ENCODE measurements around the gene LDLRAP1. TPM values are rescaled to one million over a fixed set of nuclear protein-coding genes. Genes with fewer than 3 reads are reported as not detected.
"Not testable (repeated sequence)": the region's sequence is repeated elsewhere in the genome, so short reads cannot be mapped to it uniquely, and the experiment has no call there.

The LDLRAP1 gene
- total RNA-seq, 1 donor from 2014 or later: 8.6 TPM

GRCh38 chr1:25593861-25594260 is 50.5 kb downstream of the LDLRAP1 start:
- no peak for DNase-seq (ENCODE audit: low spot score)
- Histone ChIP-seq H3K9me3 (ENCODE audit: low read depth) (no peaks in the 10 kb centered on the region), H3K4me2 (no peak overlapping the region), H3K27ac (no peak overlapping the region), H3F3A (ENCODE audit: low read depth) (no peaks in the 10 kb centered on the region), H2AFZ (replicated peaks) (no peak overlapping the region), H3K27me3 (peaks cover under 1% of the 10 kb centered on the region), H3K9ac (no peak overlapping the region), H4K20me1 (ENCODE audit: low read depth) (no peaks in the 10 kb centered on the region), H3K79me2 (ENCODE audit: low read depth) (no peaks in the 10 kb centered on the region), H3K4me1 (no peaks in the 10 kb centered on the region), H3K36me3 (no peaks in the 10 kb centered on the region), H3K4me3 (no peak overlapping the region)
- TF ChIP-seq EZH2 (IDR thresholded peaks at IDR 0.05) (no peak), EZH2phosphoT487 (IDR thresholded peaks at IDR 0.05) (no peak), CTCF (IDR thresholded peaks at IDR 0.05) (no peak)
- Mint-ChIP-seq H3K9me3 (no peaks in the 10 kb centered on the region), H3K27ac (no peak overlapping the region), H3K27me3 (ENCODE audit: insufficient read depth, low read depth) (peaks cover 13% of the 10 kb centered on the region), H3K4me1 (peaks cover 3% of the 10 kb centered on the region), H3K4me3 (no peak overlapping the region), H3K36me3 (no peaks in the 10 kb centered on the region)

GRCh38 chr1:25594971-25595370 is 51.6 kb downstream of the LDLRAP1 start:
- H2AFZ ChIP-seq (replicated peaks): no peak overlapping the region
- H3K36me3 Mint-ChIP-seq: no peaks in the 10 kb centered on the region
- no peaks in the 10 kb centered on the region for H3K9me3 Mint-ChIP-seq
- no peaks in the 10 kb centered on the region for H4K20me1 ChIP-seq (ENCODE audit: low read depth)
- H3K79me2 ChIP-seq (ENCODE audit: low read depth): no peaks in the 10 kb centered on the region
- H3K4me1 ChIP-seq: no peaks in the 10 kb centered on the region
- H3K36me3 ChIP-seq: no peaks in the 10 kb centered on the region
- H3K4me1 Mint-ChIP-seq: peaks cover 3% of the 10 kb centered on the region
- no peak for DNase-seq (ENCODE audit: low spot score)
- H3K27ac ChIP-seq: no peak overlapping the region
- no peaks in the 10 kb centered on the region for H3K9me3 ChIP-seq (ENCODE audit: low read depth)
- no peak overlapping the region for H3K9ac ChIP-seq
- no peaks in the 10 kb centered on the region for H3K27me3 ChIP-seq
- H3F3A ChIP-seq (ENCODE audit: low read depth): no peaks in the 10 kb centered on the region
- no peak overlapping the region for H3K4me3 ChIP-seq
- H3K4me3 Mint-ChIP-seq: no peak overlapping the region
- H3K27me3 Mint-ChIP-seq (ENCODE audit: insufficient read depth, low read depth): peaks cover 14% of the 10 kb centered on the region
- no peak for TF ChIP-seq EZH2phosphoT487 (IDR thresholded peaks at IDR 0.05)
- no peak for TF ChIP-seq CTCF (IDR thresholded peaks at IDR 0.05)
- no peak for TF ChIP-seq EZH2 (IDR thresholded peaks at IDR 0.05)
- H3K27ac Mint-ChIP-seq: no peak overlapping the region
- no peak overlapping the region for H3K4me2 ChIP-seq

- not testable (repeated sequence) for H3K27ac Mint-ChIP-seq; H4K20me1 ChIP-seq (ENCODE audit: low read depth)
Observed at GRCh38 chr1:25596641-25597040, 53.2 kb downstream of the LDLRAP1 start.

GRCh38 chr1:25598879-25599278 is 55.5 kb downstream of the LDLRAP1 start:
- Histone ChIP-seq H3K9me3 (ENCODE audit: low read depth) (no peaks in the 10 kb centered on the region), H3K36me3 (no peaks in the 10 kb centered on the region), H3K4me2 (no peak overlapping the region), H3F3A (ENCODE audit: low read depth) (no peaks in the 10 kb centered on the region), H3K4me1 (no peaks in the 10 kb centered on the region), H3K9ac (no peak overlapping the region), H3K27me3 (no peaks in the 10 kb centered on the region), H3K4me3 (no peak overlapping the region), H2AFZ (replicated peaks) (no peak overlapping the region), H3K27ac (no peak overlapping the region), H3K79me2 (ENCODE audit: low read depth) (no peaks in the 10 kb centered on the region), H4K20me1 (ENCODE audit: low read depth) (no peaks in the 10 kb centered on the region)
- Mint-ChIP-seq H3K27ac (no peak overlapping the region), H3K4me1 (no peaks in the 10 kb centered on the region), H3K36me3 (no peaks in the 10 kb centered on the region), H3K4me3 (no peak overlapping the region), H3K27me3 (ENCODE audit: insufficient read depth, low read depth) (peaks cover 12% of the 10 kb centered on the region), H3K9me3 (no peaks in the 10 kb centered on the region)
- DNase-seq (ENCODE audit: low spot score): no peak
- TF ChIP-seq EZH2 (IDR thresholded peaks at IDR 0.05) (no peak), CTCF (IDR thresholded peaks at IDR 0.05) (no peak), EZH2phosphoT487 (IDR thresholded peaks at IDR 0.05) (no peak)

More at GRCh38 chr1:25596641-25597040, 53.2 kb downstream of the LDLRAP1 start:
- H3F3A ChIP-seq (ENCODE audit: low read depth); H3K4me3 Mint-ChIP-seq; H2AFZ ChIP-seq (replicated peaks); H3K79me2 ChIP-seq (ENCODE audit: low read depth); H3K4me3 ChIP-seq; H3K4me1 Mint-ChIP-seq; DNase-seq (ENCODE audit: low spot score); H3K36me3 ChIP-seq; H3K36me3 Mint-ChIP-seq; H3K27me3 ChIP-seq; H3K9ac ChIP-seq; H3K9me3 Mint-ChIP-seq; H3K4me1 ChIP-seq; H3K9me3 ChIP-seq (ENCODE audit: low read depth); H3K27ac ChIP-seq; H3K4me2 ChIP-seq: not testable (repeated sequence)
- H3K27me3 Mint-ChIP-seq (ENCODE audit: insufficient read depth, low read depth): peaks cover 12% of the 10 kb centered on the region
